IMR-90 (cell line): ENCODE results near the gene PPDPF. TPM values are rescaled to one million over a fixed set of nuclear protein-coding genes. Genes with fewer than 3 reads are reported as not detected.

Experiments used
- ATAC-seq: fragments of 200-7000 bp; cut with Tn5 transposase; 2 replicates; pipeline ENCODE4 v1.9.1; 2020; ENCODE audit warnings: low read depth, mild to moderate bottlenecking, moderate library complexity
- BruUV-seq: library from RNA; stranded (reverse); fragments of 400-500 nt; replicated peaks from 2 replicates; lab custom pipeline; 2021; lab: Mats Ljungman, UMichigan
- CTCF ChIA-PET: fragments of 300-600 bp; formaldehyde crosslinking; extraction: SDS; loops from one replicate; lab custom pipeline; 2021; ENCODE audit warnings: antibody characterized with exemption; lab: Yijun Ruan, JAX
- POLR2A ChIA-PET: fragments of 300-600 bp; sonication (Branson Sonifier 250); formaldehyde crosslinking; loops from one replicate; lab custom pipeline; 2022; ENCODE audit warnings: antibody characterized with exemption; ENCODE audit not compliant: unreplicated experiment; lab: Charles Lee
- DNase-seq: peaks from one replicate; pipeline ENCODE4 v3.0.0; 2013
- H2AFZ ChIP-seq: replicated peaks from 2 replicates; pipeline ENCODE3; 2013; ENCODE audit warnings: low read length, mild to moderate bottlenecking; ENCODE audit not compliant: poor library complexity
- H2AK5ac ChIP-seq: 2 replicates; pipeline ENCODE4 v1.6.1; 2013; ENCODE audit warnings: low read depth, low read length, inconsistent platforms
- H2AK9ac ChIP-seq: replicated peaks from 2 replicates; pipeline ENCODE3; 2013; ENCODE audit warnings: mild to moderate bottlenecking, low read depth, low read length, moderate library complexity; ENCODE audit not compliant: poor library complexity
- H2BK120ac ChIP-seq: 2 replicates; pipeline ENCODE4 v1.6.1; 2013; ENCODE audit warnings: low read depth, low read length, inconsistent platforms
- H2BK15ac ChIP-seq: 3 replicates; pipeline ENCODE4 v1.6.1; 2013; ENCODE audit warnings: low read depth, low read length, inconsistent platforms
- H2BK20ac ChIP-seq: 2 replicates; pipeline ENCODE4 v1.6.1; 2013; ENCODE audit warnings: low read depth, mild to moderate bottlenecking, inconsistent platforms, low read length, moderate library complexity
- H2BK5ac ChIP-seq: 2 replicates; pipeline ENCODE4 v1.6.1; 2013; ENCODE audit warnings: mild to moderate bottlenecking, low read depth, low read length, inconsistent platforms; ENCODE audit not compliant: poor library complexity, severe bottlenecking
- H3K14ac ChIP-seq: replicated peaks from 2 replicates; pipeline ENCODE4 v1.6.1; 2013; ENCODE audit warnings: low read depth, low read length, inconsistent platforms
- H3K18ac ChIP-seq: 2 replicates; pipeline ENCODE4 v1.6.1; 2013; ENCODE audit warnings: low read depth, low read length, control low read depth
- H3K23ac ChIP-seq: 2 replicates; pipeline ENCODE4 v1.6.1; 2013; ENCODE audit warnings: low read depth, low read length, inconsistent platforms
- H3K27ac ChIP-seq: 2 replicates; pipeline ENCODE4 v1.5.1; 2013; ENCODE audit warnings: mild to moderate bottlenecking, control low read depth, low read length; ENCODE audit not compliant: insufficient read depth
- H3K27me3 ChIP-seq: 2 replicates; pipeline ENCODE4 v1.6.1; 2013; ENCODE audit warnings: low read length; ENCODE audit not compliant: control insufficient read depth, insufficient read depth
- H3K36me3 ChIP-seq: 2 replicates; pipeline ENCODE4 v1.6.1; 2013; ENCODE audit warnings: low read length, mixed read lengths; ENCODE audit not compliant: control insufficient read depth, insufficient read depth
- H3K4ac ChIP-seq: 2 replicates; pipeline ENCODE4 v1.6.1; 2013; ENCODE audit warnings: low read depth, low read length, inconsistent platforms
- H3K4me1 ChIP-seq: 2 replicates; pipeline ENCODE4 v1.6.1; 2013; ENCODE audit warnings: low read length, mixed read lengths; ENCODE audit not compliant: control insufficient read depth, insufficient read depth
- H3K4me2 ChIP-seq: 2 replicates; pipeline ENCODE4 v1.6.1; 2013; ENCODE audit warnings: low read depth, mild to moderate bottlenecking, control low read depth, low read length, moderate library complexity
- H3K4me3 ChIP-seq: 2 replicates; pipeline ENCODE4 v1.5.1; 2013; ENCODE audit warnings: low read depth, mild to moderate bottlenecking, control low read depth, low read length, moderate library complexity; ENCODE audit not compliant: insufficient read depth
- H3K56ac ChIP-seq: 2 replicates; pipeline ENCODE4 v1.6.1; 2013; ENCODE audit warnings: low read length, inconsistent platforms; ENCODE audit not compliant: insufficient read depth; ENCODE audit errors: extremely low read depth
- H3K79me1 ChIP-seq, 2 experiments: 2 replicates each; pipeline ENCODE4 v1.6.1; 2013; ENCODE audit warnings: low read length in 2 of 2, inconsistent platforms in 1 of 2, low read depth in 1 of 2
- H3K9ac ChIP-seq: 2 replicates; pipeline ENCODE4 v1.6.1; 2013; ENCODE audit warnings: low read depth, low read length, control low read depth
- H3K9me1 ChIP-seq: 2 replicates; pipeline ENCODE4 v1.6.1; 2013; ENCODE audit warnings: low read length, inconsistent platforms; ENCODE audit not compliant: insufficient read depth
- H3K9me3 ChIP-seq: 2 replicates; pipeline ENCODE4 v1.6.1; 2013; ENCODE audit warnings: low read length; ENCODE audit not compliant: control insufficient read depth, insufficient read depth
- H4K20me1 ChIP-seq: 2 replicates; pipeline ENCODE4 v1.6.1; 2013; ENCODE audit warnings: low read length, inconsistent platforms; ENCODE audit not compliant: insufficient read depth
- H4K5ac ChIP-seq: 2 replicates; pipeline ENCODE4 v1.6.1; 2013; ENCODE audit warnings: mild to moderate bottlenecking, low read depth, low read length, control low read depth
- H4K8ac ChIP-seq, 2 experiments: 2 replicates each; pipeline ENCODE4 v1.6.1; 2013; ENCODE audit warnings: low read depth in 2 of 2, low read length in 2 of 2, control low read depth in 1 of 2, inconsistent platforms in 1 of 2
- H4K91ac ChIP-seq: 2 replicates; pipeline ENCODE4 v1.6.1; 2013; ENCODE audit warnings: low read depth, low read length, inconsistent platforms; ENCODE audit not compliant: insufficient read depth
- FOS ChIP-seq: fragments of 150-350 bp; IDR thresholded peaks from 2 replicates; pipeline ENCODE4 v1.6.1; 2016; ENCODE audit warnings: low read depth, low read length
- POLR2A ChIP-seq: IDR thresholded peaks from 2 replicates; pipeline ENCODE4 v1.6.1; 2012; ENCODE audit warnings: mild to moderate bottlenecking, low read depth, low read length
- RCOR1 ChIP-seq: IDR thresholded peaks from 2 replicates; pipeline ENCODE4 v1.6.1; 2012; ENCODE audit warnings: mild to moderate bottlenecking, low read length, improper control_type of control experiment; ENCODE audit not compliant: insufficient replicate concordance
- WGBS, 2 experiments: methylation state at CpG; one replicate each; pipeline versions ENCODE4 v1.1.5 to v1.1.7; 2013; ENCODE audit warnings: missing lambda C conversion rate in 2 of 2; ENCODE audit not compliant: insufficient read length in 1 of 2; ENCODE audit errors: extremely low coverage in 2 of 2; 5-methylcytosine and 5-hydroxymethylcytosine counted together
- dilution Hi-C: fragments of 300-500 bp; cut with HindIII; formaldehyde crosslinking; loops from one replicate; pipeline ENCODE4 v1.14.3; 2018; ENCODE audit warnings: low sequenced_read_pairs; ENCODE audit not compliant: unreplicated experiment
- in situ Hi-C: fragments of 300-500 bp; cut with MboI; formaldehyde crosslinking; loops from 3 replicates; pipeline ENCODE4 v1.14.3; 2019; ENCODE audit warnings: low sequenced_read_pairs, inconsistent platforms, mixed read lengths
- intact Hi-C: fragments of 100-400 bp; cut with micrococcal nuclease; formaldehyde crosslinking; loops from 2 replicates; pipeline ENCODE4 v1.10.0; 2022
- polyA plus RNA-seq, 3 experiments: library from polyadenylated mRNA; depleted of rRNA; stranded (reverse); fragments of >200 nt; gene quantifications; 2 replicates each; pipeline ENCODE4 v1.2.3, GENCODE V29; 2012; ENCODE audit warnings: low replicate concordance in 1 of 3
- total RNA-seq: library from RNA; depleted of rRNA; stranded (reverse); fragments of >200 nt; gene quantifications from 2 replicates; pipeline ENCODE4 v1.2.3, GENCODE V29; 2012

The PPDPF gene
- total and polyA plus RNA-seq, 2 of the 4 experiments (the other 2 are of a cell fraction): 12.9 to 171 TPM

DNA sequence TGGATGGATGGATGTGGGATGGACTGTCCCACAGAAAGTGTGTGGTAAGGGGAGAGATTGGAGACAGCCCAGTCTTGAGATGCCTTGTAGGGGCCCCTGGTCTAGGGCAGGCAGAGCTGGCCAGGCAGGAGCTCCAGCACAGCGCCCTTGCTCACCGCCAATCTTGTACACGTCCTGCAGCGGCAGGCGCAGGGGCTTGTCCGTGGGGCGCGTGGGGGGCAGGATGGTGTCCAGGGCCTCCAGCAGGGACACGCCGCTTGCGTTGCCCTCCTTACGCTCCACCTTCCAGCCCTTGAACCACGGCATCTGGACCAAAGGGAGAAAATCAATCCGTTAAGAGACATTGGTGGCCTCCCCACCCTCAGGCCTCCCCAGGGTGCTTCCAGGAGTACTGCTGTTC lies 27.6 kb upstream of the PPDPF start:
- Histone ChIP-seq H3K79me1 (no peaks in the 10 kb centered on the region), H3K27ac (no peak overlapping the region), H3K4ac (no peak overlapping the region), H2BK15ac (no peak overlapping the region), H3K18ac (no peak overlapping the region), H2BK5ac (no peak overlapping the region), H3K4me1 (no peaks in the 10 kb centered on the region), H2BK120ac (no peak overlapping the region), H3K14ac (no peak overlapping the region), H3K9ac (no peak overlapping the region), H3K56ac (no peak overlapping the region), H2AFZ (no peak overlapping the region), H4K5ac (no peak overlapping the region), H3K9me3 (no peaks in the 10 kb centered on the region), H3K9me1 (no peaks in the 10 kb centered on the region), H4K20me1 (peaks cover 4% of the 10 kb centered on the region), H2AK5ac (no peak overlapping the region), H3K27me3 (peaks cover 10% of the 10 kb centered on the region; the same call in 1 of the 2 replicates), H4K8ac (no peak overlapping the region), H2AK9ac (no peak overlapping the region), H3K36me3 (no peaks in the 10 kb centered on the region), H3K4me2 (no peak overlapping the region), H3K23ac (no peak overlapping the region), H2BK20ac (no peak overlapping the region), H3K4me3 (no peak overlapping the region), H4K91ac (no peak overlapping the region)
- ChIA-PET CTCF (no interaction called here), POLR2A (no interaction called here)
- BruUV-seq: no TSS peak
- DNase-seq (no peak), ATAC-seq (no peak)
- dilution Hi-C loops: no loop called here
- WGBS, 2 experiments: 92% methylated on average over 6 of the region's 14 CpGs; no CpG with 5 or more reads in 1 of the 2 experiments
- in situ Hi-C loops: no loop called here
- TF ChIP-seq POLR2A (no peak), FOS (no peak), RCOR1 (no peak)
- intact Hi-C loops: no loop called here
